Trophoblast cell (in vitro differentiated cells and primary cell): ENCODE measurements around the gene RAB17.
A peak's percentile ranks its signal among the peaks of the same experiment; 100 is the strongest.

Experiments used
- DNase-seq, 2 donors: peaks; one replicate each; pipeline ENCODE4 v3.0.0-alpha.2; 2016
- H2AFZ ChIP-seq: 2 replicates; pipeline ENCODE4 v1.6.1; 2013; ENCODE audit warnings: low read length, moderate library complexity, mild to moderate bottlenecking; ENCODE audit not compliant: insufficient read depth, poor library complexity
- H2AK5ac ChIP-seq: 2 replicates; pipeline ENCODE4 v1.6.1; 2013; ENCODE audit warnings: mild to moderate bottlenecking, low read length
- H2BK120ac ChIP-seq: 2 replicates; pipeline ENCODE4 v1.6.1; 2013; ENCODE audit warnings: low read length, mild to moderate bottlenecking, moderate library complexity; ENCODE audit not compliant: insufficient read depth, poor library complexity
- H2BK12ac ChIP-seq: 2 replicates; pipeline ENCODE4 v1.6.1; 2013; ENCODE audit warnings: mild to moderate bottlenecking, low read length, moderate library complexity
- H2BK5ac ChIP-seq: 2 replicates; pipeline ENCODE4 v1.6.1; 2013; ENCODE audit warnings: low read length, low read depth, moderate library complexity, mild to moderate bottlenecking; ENCODE audit not compliant: poor library complexity
- H3K14ac ChIP-seq: 2 replicates; pipeline ENCODE4 v1.6.1; 2013; ENCODE audit warnings: mild to moderate bottlenecking, low read length
- H3K18ac ChIP-seq: 2 replicates; pipeline ENCODE4 v1.6.1; 2013; ENCODE audit warnings: mild to moderate bottlenecking, low read length
- H3K23ac ChIP-seq: 2 replicates; pipeline ENCODE4 v1.6.1; 2013; ENCODE audit warnings: low read length
- H3K27ac ChIP-seq: 2 replicates; pipeline ENCODE4 v1.5.1; 2013; ENCODE audit warnings: low read depth, mild to moderate bottlenecking, inconsistent platforms, low read length, moderate library complexity
- H3K27me3 ChIP-seq: 2 replicates; pipeline ENCODE4 v1.6.1; 2013; ENCODE audit warnings: inconsistent platforms, mild to moderate bottlenecking, low read length, moderate library complexity; ENCODE audit not compliant: insufficient read depth
- H3K36me3 ChIP-seq, 2 experiments: 1 replicate in 1 of 2; 2 replicates in 1 of 2; pipeline ENCODE4 v1.6.1; 2013; ENCODE audit warnings: low read length in 2 of 2, mild to moderate bottlenecking in 2 of 2, moderate library complexity in 1 of 2; ENCODE audit not compliant: insufficient read depth in 2 of 2, control insufficient read depth in 1 of 2
- H3K4ac ChIP-seq: 2 replicates; pipeline ENCODE4 v1.6.1; 2013; ENCODE audit warnings: low read depth, mild to moderate bottlenecking, low read length, moderate library complexity
- H3K4me1 ChIP-seq, 2 experiments: 1 replicate in 1 of 2; 2 replicates in 1 of 2; pipeline ENCODE4 v1.6.1; 2013; ENCODE audit warnings: low read length in 2 of 2, mild to moderate bottlenecking in 2 of 2, moderate library complexity in 1 of 2; ENCODE audit not compliant: insufficient read depth in 2 of 2, control insufficient read depth in 1 of 2
- H3K4me2 ChIP-seq: 2 replicates; pipeline ENCODE4 v1.6.1; 2013; ENCODE audit warnings: inconsistent platforms, mild to moderate bottlenecking, low read length, moderate library complexity
- H3K4me3 ChIP-seq: 2 replicates; pipeline ENCODE4 v1.5.1; 2013; ENCODE audit warnings: mild to moderate bottlenecking, low read depth, low read length, inconsistent platforms
- H3K79me1 ChIP-seq: one replicate; pipeline ENCODE4 v1.6.1; 2013; ENCODE audit warnings: low read length
- H3K79me2 ChIP-seq: 2 replicates; pipeline ENCODE4 v1.6.1; 2013; ENCODE audit warnings: low read length, mild to moderate bottlenecking; ENCODE audit not compliant: control insufficient read depth, insufficient read depth, poor library complexity
- H3K9ac ChIP-seq: 2 replicates; pipeline ENCODE4 v1.6.1; 2013; ENCODE audit warnings: mild to moderate bottlenecking, low read length
- H3K9me3 ChIP-seq: 2 replicates; pipeline ENCODE4 v1.6.1; 2013; ENCODE audit warnings: low read depth, mild to moderate bottlenecking, control low read depth, inconsistent platforms, low read length; ENCODE audit not compliant: insufficient read depth
- H4K12ac ChIP-seq: 2 replicates; pipeline ENCODE4 v1.6.1; 2013; ENCODE audit warnings: low read depth, mild to moderate bottlenecking, low read length, moderate library complexity
- H4K8ac ChIP-seq: 2 replicates; pipeline ENCODE4 v1.6.1; 2013; ENCODE audit warnings: low read depth, mild to moderate bottlenecking, low read length, moderate library complexity
- H4K91ac ChIP-seq: one replicate; pipeline ENCODE4 v1.6.1; 2013; ENCODE audit warnings: low read depth, mild to moderate bottlenecking, low read length, moderate library complexity
- WGBS: extraction: QIAGEN DNeasy Blood & Tissue Kit; methylation state at CpG from one replicate; pipeline ENCODE4 v1.1.7; 2013; ENCODE audit warnings: missing lambda C conversion rate; ENCODE audit not compliant: insufficient read length, insufficient coverage; ENCODE audit errors: extremely low coverage; 5-methylcytosine and 5-hydroxymethylcytosine counted together

Gene RAB17

GRCh38 chr2:237567276-237568029, 23.1 kb downstream of the RAB17 start:
- Histone ChIP-seq H3K4me1 (peaks cover under 1 to 2% of the 10 kb centered on the region in 2 experiments), H3K4me2 (no peak overlapping the region), H3K27ac (no peak overlapping the region), H3K18ac (no peak overlapping the region), H4K91ac (no peak overlapping the region), H3K27me3 (no peaks in the 10 kb centered on the region), H4K8ac (no peak overlapping the region), H3K4ac (no peak overlapping the region), H3K79me2 (no peaks in the 10 kb centered on the region), H2AFZ (no peak overlapping the region), H2BK120ac (no peak overlapping the region), H3K9me3 (peaks cover 2% of the 10 kb centered on the region), H2BK12ac (no peak overlapping the region), H2AK5ac (no peak overlapping the region), H3K4me3 (peak overlapping the region; percentile 17), H3K79me1 (no peaks in the 10 kb centered on the region), H3K14ac (no peak overlapping the region), H3K9ac (no peak overlapping the region), H2BK5ac (no peak overlapping the region), H3K23ac (no peak overlapping the region), H3K36me3 (no peaks in the 10 kb centered on the region), H4K12ac (no peak overlapping the region)
- WGBS, result no CpG with 5 or more reads among the region's 16 CpGs
- no peak for DNase-seq

- Histone ChIP-seq H2AFZ (no peak within 1 kb of the TSS), H3K4me1 (no peaks in the 10 kb centered on the region), H3K79me2 (no peaks in the 10 kb centered on the region), H3K79me1 (no peaks in the 10 kb centered on the region), H4K91ac (no peak within 1 kb of the TSS), H2BK120ac (no peak within 1 kb of the TSS), H3K4ac (no peak within 1 kb of the TSS), H3K36me3 (no peaks in the 10 kb centered on the region), H3K4me2 (no peak within 1 kb of the TSS), H3K4me3 (no peak within 1 kb of the TSS), H4K8ac (no peak within 1 kb of the TSS), H3K23ac (peak within 1 kb of the TSS; percentile 85), H3K27me3 (no peaks in the 10 kb centered on the region), H4K12ac (no peak within 1 kb of the TSS), H3K18ac (no peak within 1 kb of the TSS), H2AK5ac (no peak within 1 kb of the TSS), H3K9ac (no peak within 1 kb of the TSS), H2BK12ac (no peak within 1 kb of the TSS), H3K9me3 (peaks cover 2% of the 10 kb centered on the region), H3K14ac (no peak within 1 kb of the TSS), H2BK5ac (no peak within 1 kb of the TSS), H3K27ac (no peak within 1 kb of the TSS)
- WGBS, result no CpG with 5 or more reads among the region's 32 CpGs
- DNase-seq, result no peak
These were observed 23.9 kb downstream of the RAB17 start, which contains the start of gene PRLH for GRCh38 chr2:237566401-237567235. Gene PRLH (plus strand): TSS chr2:237566574. CDS start chr2:237566574, 0 bp downstream.

DNA sequence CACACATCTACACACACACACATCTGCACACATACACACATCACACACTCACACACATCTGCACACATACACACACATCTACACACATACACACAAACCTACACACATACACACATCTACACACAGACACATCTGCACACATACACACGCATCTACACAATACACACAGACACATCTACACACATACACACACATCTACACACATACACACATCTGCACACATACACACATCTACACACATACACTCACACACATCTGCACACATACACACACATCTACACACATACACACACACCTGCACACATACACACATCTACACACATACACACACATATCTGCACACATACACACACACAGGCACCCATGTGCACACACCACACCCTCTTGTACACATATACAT, 24.6 kb downstream of the RAB17 start:
- Histone ChIP-seq H3K79me2 (no peaks in the 10 kb centered on the region), H3K27me3 (no peaks in the 10 kb centered on the region), H4K8ac (no peak overlapping the region), H3K9me3 (peaks cover 2% of the 10 kb centered on the region), H3K27ac (no peak overlapping the region), H3K4ac (no peak overlapping the region), H2BK12ac (no peak overlapping the region), H2AFZ (no peak overlapping the region), H3K4me3 (no peak overlapping the region), H3K9ac (no peak overlapping the region), H2AK5ac (no peak overlapping the region), H3K23ac (no peak overlapping the region), H2BK120ac (no peak overlapping the region), H3K4me2 (no peak overlapping the region), H4K91ac (no peak overlapping the region), H3K79me1 (no peaks in the 10 kb centered on the region), H4K12ac (no peak overlapping the region), H2BK5ac (no peak overlapping the region), H3K18ac (no peak overlapping the region), H3K14ac (no peak overlapping the region), H3K36me3 (no peaks in the 10 kb centered on the region), H3K4me1 (no peaks in the 10 kb centered on the region)
- DNase-seq, result no peak
- WGBS, result no CpG with 5 or more reads among the region's 1 CpG

DNA sequence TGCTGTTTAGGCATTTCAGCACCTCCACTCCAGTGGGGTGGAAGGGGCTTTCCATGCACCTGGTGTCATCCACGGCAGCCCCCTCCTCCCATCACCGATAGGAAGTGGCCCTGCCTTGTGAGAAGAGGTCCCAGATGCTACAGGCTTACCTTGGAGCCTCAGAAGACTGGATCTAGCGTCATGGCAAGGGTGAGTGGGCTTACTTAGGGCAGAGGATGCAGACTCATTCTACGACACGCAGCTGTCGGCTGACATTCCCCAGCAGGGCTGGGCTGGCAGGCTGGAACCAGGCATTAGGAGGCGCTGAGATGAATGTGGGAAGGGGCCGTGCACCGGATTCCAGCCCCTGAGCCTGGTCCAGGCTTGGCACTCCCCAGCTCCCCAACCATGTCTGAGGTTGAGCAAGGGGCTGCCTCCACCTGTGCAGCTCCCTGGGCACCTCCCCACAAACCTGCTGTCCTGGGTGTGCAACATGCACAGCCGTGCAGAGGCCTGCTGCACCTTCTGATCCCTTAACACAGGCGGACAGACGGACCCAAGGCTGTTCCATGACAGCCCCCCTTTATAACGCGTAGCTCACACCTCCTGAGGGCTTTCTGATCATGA, 25.9 kb downstream of the RAB17 start:
- Histone ChIP-seq H4K12ac (no peak overlapping the region), H3K79me1 (no peaks in the 10 kb centered on the region), H3K27ac (no peak overlapping the region), H3K4me2 (no peak overlapping the region), H3K4ac (no peak overlapping the region), H2BK12ac (no peak overlapping the region), H2BK5ac (no peak overlapping the region), H4K8ac (no peak overlapping the region), H3K79me2 (no peaks in the 10 kb centered on the region), H2AK5ac (no peak overlapping the region), H3K4me3 (peak overlapping the region; percentile 39), H3K9me3 (peaks cover 2% of the 10 kb centered on the region), H4K91ac (no peak overlapping the region), H3K23ac (no peak overlapping the region), H2AFZ (no peak overlapping the region), H3K9ac (no peak overlapping the region), H3K36me3 (no peaks in the 10 kb centered on the region), H3K14ac (no peak overlapping the region), H3K27me3 (no peaks in the 10 kb centered on the region), H2BK120ac (no peak overlapping the region), H3K18ac (no peak overlapping the region), H3K4me1 (no peaks in the 10 kb centered on the region)
- DNase-seq, result no peak
- no CpG with 5 or more reads among the region's 14 CpGs for WGBS
